ENCODE measurements around the gene FOCAD.

Gene FOCAD

GRCh38 chr9:20872340-20872977, 188.4 kb downstream of the FOCAD start:
- H3K36me3 Mint-ChIP-seq (ENCODE audit: low read depth): no peaks in the 10 kb centered on the region
- no peaks in the 10 kb centered on the region for H3K27me3 Mint-ChIP-seq
- no peaks in the 10 kb centered on the region for H3K9me3 Mint-ChIP-seq
- no peak overlapping the region for H3K27ac Mint-ChIP-seq
- intact Hi-C loops (cut with micrococcal nuclease): loop anchor here (10.0 kb wide), 1 partner anchor 238 kb away; no protein-coding TSS in a partner anchor
- H3K4me3 Mint-ChIP-seq: no peak overlapping the region
- peaks cover 8% of the 10 kb centered on the region for H3K4me1 Mint-ChIP-seq (ENCODE audit: low read depth)

GRCh38 chr9:20873240-20873865, 189.3 kb downstream of the FOCAD start:
- Mint-ChIP-seq H3K27me3 (no peaks in the 10 kb centered on the region), H3K4me3 (no peak overlapping the region), H3K4me1 (ENCODE audit: low read depth) (peaks cover 5% of the 10 kb centered on the region), H3K9me3 (no peaks in the 10 kb centered on the region), H3K27ac (no peak overlapping the region), H3K36me3 (ENCODE audit: low read depth) (peaks cover 5% of the 10 kb centered on the region)
- intact Hi-C loops (cut with micrococcal nuclease): loop anchor here (10.0 kb wide), 1 partner anchor 239 kb away; no protein-coding TSS in a partner anchor

GRCh38 chr9:20880271-20880670, 196.2 kb downstream of the FOCAD start:
- intact Hi-C loops (cut with micrococcal nuclease): no loop called here

GRCh38 chr9:20880675-20881074, 196.6 kb downstream of the FOCAD start:
- intact Hi-C loops (cut with micrococcal nuclease): no loop called here
- H3K36me3 Mint-ChIP-seq (ENCODE audit: low read depth): peaks cover 5% of the 10 kb centered on the region

More at GRCh38 chr9:20880271-20880670, 196.2 kb downstream of the FOCAD start:
- Mint-ChIP-seq H3K4me3 (no peak overlapping the region), H3K27me3 (no peaks in the 10 kb centered on the region), H3K9me3 (no peaks in the 10 kb centered on the region), H3K27ac (no peak overlapping the region), H3K36me3 (ENCODE audit: low read depth) (peaks cover 5% of the 10 kb centered on the region), H3K4me1 (ENCODE audit: low read depth) (no peaks in the 10 kb centered on the region)

GRCh38 chr9:20884985-20885593, 201.0 kb downstream of the FOCAD start:
- Mint-ChIP-seq H3K4me3 (no peak overlapping the region), H3K27ac (no peak overlapping the region), H3K9me3 (no peaks in the 10 kb centered on the region), H3K36me3 (ENCODE audit: low read depth) (peaks cover 6% of the 10 kb centered on the region), H3K27me3 (no peaks in the 10 kb centered on the region), H3K4me1 (ENCODE audit: low read depth) (no peaks in the 10 kb centered on the region)
- intact Hi-C loops (cut with micrococcal nuclease): no loop called here

More at GRCh38 chr9:20880675-20881074, 196.6 kb downstream of the FOCAD start:
- H3K4me3 Mint-ChIP-seq: no peak overlapping the region
- no peak overlapping the region for H3K27ac Mint-ChIP-seq
- H3K27me3 Mint-ChIP-seq: no peaks in the 10 kb centered on the region
- H3K4me1 Mint-ChIP-seq (ENCODE audit: low read depth): no peaks in the 10 kb centered on the region
- no peaks in the 10 kb centered on the region for H3K9me3 Mint-ChIP-seq

GRCh38 chr9:20898885-20899554, 215.0 kb downstream of the FOCAD start:
- Mint-ChIP-seq H3K36me3 (ENCODE audit: low read depth) (no peaks in the 10 kb centered on the region), H3K27ac (no peak overlapping the region), H3K9me3 (no peaks in the 10 kb centered on the region), H3K27me3 (no peaks in the 10 kb centered on the region), H3K4me1 (ENCODE audit: low read depth) (no peaks in the 10 kb centered on the region), H3K4me3 (no peak overlapping the region)
- intact Hi-C loops (cut with micrococcal nuclease): no loop called here

- H3K27me3 Mint-ChIP-seq: no peaks in the 10 kb centered on the region
- H3K27ac Mint-ChIP-seq: no peak overlapping the region
- H3K4me1 Mint-ChIP-seq (ENCODE audit: low read depth): no peaks in the 10 kb centered on the region
- intact Hi-C loops (cut with micrococcal nuclease): no loop called here
- no peaks in the 10 kb centered on the region for H3K9me3 Mint-ChIP-seq
- H3K4me3 Mint-ChIP-seq: no peak overlapping the region
- peaks cover 6% of the 10 kb centered on the region for H3K36me3 Mint-ChIP-seq (ENCODE audit: low read depth)
These were observed 219.2 kb downstream of the FOCAD start for GRCh38 chr9:20903212-20903611.

- Mint-ChIP-seq H3K36me3 (ENCODE audit: low read depth) (peaks cover 6% of the 10 kb centered on the region), H3K27ac (no peak overlapping the region), H3K4me3 (no peak overlapping the region), H3K27me3 (no peaks in the 10 kb centered on the region), H3K9me3 (no peaks in the 10 kb centered on the region), H3K4me1 (ENCODE audit: low read depth) (no peaks in the 10 kb centered on the region)
- intact Hi-C loops (cut with micrococcal nuclease): no loop called here
These were observed 220.9 kb downstream of the FOCAD start for GRCh38 chr9:20904995-20905394.

- Mint-ChIP-seq H3K36me3 (ENCODE audit: low read depth) (peaks cover 6% of the 10 kb centered on the region), H3K27me3 (no peaks in the 10 kb centered on the region), H3K27ac (no peak overlapping the region), H3K4me3 (no peak overlapping the region), H3K4me1 (ENCODE audit: low read depth) (no peaks in the 10 kb centered on the region), H3K9me3 (no peaks in the 10 kb centered on the region)
- intact Hi-C loops (cut with micrococcal nuclease): no loop called here
These were observed 222.3 kb downstream of the FOCAD start for GRCh38 chr9:20906326-20906725.

GRCh38 chr9:20908461-20908860, 224.4 kb downstream of the FOCAD start:
- Mint-ChIP-seq H3K27me3 (no peaks in the 10 kb centered on the region), H3K4me3 (no peak overlapping the region), H3K27ac (no peak overlapping the region), H3K9me3 (no peaks in the 10 kb centered on the region), H3K4me1 (ENCODE audit: low read depth) (no peaks in the 10 kb centered on the region), H3K36me3 (ENCODE audit: low read depth) (peaks cover 15% of the 10 kb centered on the region)
- intact Hi-C loops (cut with micrococcal nuclease): no loop called here

- intact Hi-C loops (cut with micrococcal nuclease): no loop called here
- H3K4me1 Mint-ChIP-seq (ENCODE audit: low read depth): no peaks in the 10 kb centered on the region
- H3K27ac Mint-ChIP-seq: no peak overlapping the region
- no peak overlapping the region for H3K4me3 Mint-ChIP-seq
- H3K27me3 Mint-ChIP-seq: no peaks in the 10 kb centered on the region
- H3K36me3 Mint-ChIP-seq (ENCODE audit: low read depth): peaks cover 36% of the 10 kb centered on the region
- no peaks in the 10 kb centered on the region for H3K9me3 Mint-ChIP-seq
These were observed 230.5 kb downstream of the FOCAD start for GRCh38 chr9:20914556-20914955.

GRCh38 chr9:20921362-20921761, 237.3 kb downstream of the FOCAD start:
- intact Hi-C loops (cut with micrococcal nuclease): no loop called here
- peaks cover 25% of the 10 kb centered on the region for H3K36me3 Mint-ChIP-seq (ENCODE audit: low read depth)

GRCh38 chr9:20925256-20926045, 241.4 kb downstream of the FOCAD start:
- Mint-ChIP-seq H3K9me3 (no peaks in the 10 kb centered on the region), H3K4me1 (ENCODE audit: low read depth) (peaks cover 8% of the 10 kb centered on the region), H3K27ac (no peak overlapping the region), H3K4me3 (no peak overlapping the region), H3K36me3 (ENCODE audit: low read depth) (no peaks in the 10 kb centered on the region), H3K27me3 (no peaks in the 10 kb centered on the region)
- intact Hi-C loops (cut with micrococcal nuclease): no loop called here

More at GRCh38 chr9:20921362-20921761, 237.3 kb downstream of the FOCAD start:
- Mint-ChIP-seq H3K27me3 (no peaks in the 10 kb centered on the region), H3K4me1 (ENCODE audit: low read depth) (peaks cover 8% of the 10 kb centered on the region), H3K27ac (no peak overlapping the region), H3K4me3 (no peak overlapping the region), H3K9me3 (no peaks in the 10 kb centered on the region)
